WTC11 (cell line): ENCODE data around the gene DNAH5.

Experiments
- ATF1 ChIP-seq: sonication (generic); formaldehyde crosslinking; IDR thresholded peaks from 2 replicates; pipeline ENCODE4 v1.8.1; 2023; ENCODE audit warnings: mild to moderate bottlenecking, moderate library complexity, missing genetic modification reagents
- CDX4 ChIP-seq: fragments of 250-450 bp; sonication (Bioruptor Pico); IDR thresholded peaks from 2 replicates; pipeline ENCODE4 v1.9.0; 2021; ENCODE audit warnings: moderate library complexity, mild to moderate bottlenecking, inconsistent platforms, borderline replicate concordance
- EMX1 ChIP-seq: fragments of 250-450 bp; sonication (Bioruptor Pico); IDR thresholded peaks from 2 replicates; pipeline ENCODE4 v1.8.0; 2021; ENCODE audit warnings: mild to moderate bottlenecking
- IRF2 ChIP-seq: sonication (generic); formaldehyde crosslinking; IDR thresholded peaks from 2 replicates; pipeline ENCODE4 v1.8.0; 2022; ENCODE audit warnings: low read depth, missing genetic modification reagents, borderline replicate concordance
- KAT7 ChIP-seq: sonication (generic); formaldehyde crosslinking; IDR thresholded peaks from 2 replicates; pipeline ENCODE4 v1.8.1; 2023; ENCODE audit warnings: missing genetic modification reagents, mild to moderate bottlenecking, borderline replicate concordance
- MAX ChIP-seq: sonication (generic); formaldehyde crosslinking; IDR thresholded peaks from 2 replicates; pipeline ENCODE4 v1.8.0; 2022; ENCODE audit warnings: mild to moderate bottlenecking, missing genetic modification reagents
- SMAD3 ChIP-seq: sonication (generic); formaldehyde crosslinking; IDR thresholded peaks from 2 replicates; pipeline ENCODE4 v1.8.0; 2022; ENCODE audit warnings: missing genetic modification reagents, mild to moderate bottlenecking, borderline replicate concordance
- SP1 ChIP-seq: sonication (generic); formaldehyde crosslinking; conservative IDR thresholded peaks from 2 replicates; pipeline ENCODE4 v1.8.1; 2022; ENCODE audit warnings: missing genetic modification reagents
- ZNF138 ChIP-seq: sonication (generic); formaldehyde crosslinking; conservative IDR thresholded peaks from 2 replicates; pipeline ENCODE4 v1.8.1; 2022; ENCODE audit warnings: mild to moderate bottlenecking, moderate library complexity, missing genetic modification reagents
- TF ChIP-seq, protein P1 (sequence below): fragments of 200-600 bp; IDR thresholded peaks from 2 replicates; pipeline ENCODE4 v1.8.0; 2022; ENCODE audit warnings: antibody characterized with exemption
- TF ChIP-seq, protein P2 (sequence below): sonication (generic); formaldehyde crosslinking; IDR thresholded peaks from 2 replicates; pipeline ENCODE4 v1.8.1; 2022; ENCODE audit warnings: mild to moderate bottlenecking, moderate library complexity, missing genetic modification reagents
- TF ChIP-seq, protein P3 (sequence below): sonication (generic); formaldehyde crosslinking; IDR thresholded peaks from 2 replicates; pipeline ENCODE4 v1.8.1; 2023; ENCODE audit warnings: mild to moderate bottlenecking, moderate library complexity, missing genetic modification reagents
- TF ChIP-seq, protein P4 (sequence below): sonication (generic); formaldehyde crosslinking; IDR thresholded peaks from 2 replicates; pipeline ENCODE4 v1.8.1; 2023; ENCODE audit warnings: mild to moderate bottlenecking, missing genetic modification reagents

DNA sequence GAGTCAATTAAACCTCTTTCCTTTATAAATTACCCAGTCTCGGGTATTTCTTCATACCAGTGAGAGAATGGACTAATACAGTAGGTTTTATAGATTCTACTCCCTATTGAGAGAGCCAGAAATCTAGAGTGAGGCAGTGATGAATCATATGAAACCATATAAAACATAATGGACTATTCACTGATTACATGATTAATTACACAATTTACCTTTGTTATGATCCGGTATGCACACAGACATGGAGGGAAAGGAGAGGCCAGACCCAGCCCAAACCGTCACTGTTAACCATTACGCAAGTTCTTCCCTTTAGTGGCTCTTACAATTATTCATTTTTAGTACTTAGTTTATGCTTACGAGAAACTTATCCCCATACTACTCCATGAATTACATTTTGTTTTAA, 205.0 kb downstream of the DNAH5 start:
- TF ChIP-seq KAT7 (CRISPR knock-in tag) (no peak), CDX4 (no peak), MAX (CRISPR knock-in tag) (no peak), ZNF138 (no peak), EMX1 (no peak), SMAD3 (no peak), SP1 (CRISPR knock-in tag) (no peak), IRF2 (no peak), ATF1 (CRISPR knock-in tag) (no peak)
- TF ChIP-seq, protein P1, sequence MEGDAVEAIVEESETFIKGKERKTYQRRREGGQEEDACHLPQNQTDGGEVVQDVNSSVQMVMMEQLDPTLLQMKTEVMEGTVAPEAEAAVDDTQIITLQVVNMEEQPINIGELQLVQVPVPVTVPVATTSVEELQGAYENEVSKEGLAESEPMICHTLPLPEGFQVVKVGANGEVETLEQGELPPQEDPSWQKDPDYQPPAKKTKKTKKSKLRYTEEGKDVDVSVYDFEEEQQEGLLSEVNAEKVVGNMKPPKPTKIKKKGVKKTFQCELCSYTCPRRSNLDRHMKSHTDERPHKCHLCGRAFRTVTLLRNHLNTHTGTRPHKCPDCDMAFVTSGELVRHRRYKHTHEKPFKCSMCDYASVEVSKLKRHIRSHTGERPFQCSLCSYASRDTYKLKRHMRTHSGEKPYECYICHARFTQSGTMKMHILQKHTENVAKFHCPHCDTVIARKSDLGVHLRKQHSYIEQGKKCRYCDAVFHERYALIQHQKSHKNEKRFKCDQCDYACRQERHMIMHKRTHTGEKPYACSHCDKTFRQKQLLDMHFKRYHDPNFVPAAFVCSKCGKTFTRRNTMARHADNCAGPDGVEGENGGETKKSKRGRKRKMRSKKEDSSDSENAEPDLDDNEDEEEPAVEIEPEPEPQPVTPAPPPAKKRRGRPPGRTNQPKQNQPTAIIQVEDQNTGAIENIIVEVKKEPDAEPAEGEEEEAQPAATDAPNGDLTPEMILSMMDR: no peak
- TF ChIP-seq, protein P2, sequence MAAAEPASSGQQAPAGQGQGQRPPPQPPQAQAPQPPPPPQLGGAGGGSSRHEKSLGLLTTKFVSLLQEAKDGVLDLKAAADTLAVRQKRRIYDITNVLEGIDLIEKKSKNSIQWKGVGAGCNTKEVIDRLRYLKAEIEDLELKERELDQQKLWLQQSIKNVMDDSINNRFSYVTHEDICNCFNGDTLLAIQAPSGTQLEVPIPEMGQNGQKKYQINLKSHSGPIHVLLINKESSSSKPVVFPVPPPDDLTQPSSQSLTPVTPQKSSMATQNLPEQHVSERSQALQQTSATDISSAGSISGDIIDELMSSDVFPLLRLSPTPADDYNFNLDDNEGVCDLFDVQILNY: no peak
- TF ChIP-seq, protein P3, sequence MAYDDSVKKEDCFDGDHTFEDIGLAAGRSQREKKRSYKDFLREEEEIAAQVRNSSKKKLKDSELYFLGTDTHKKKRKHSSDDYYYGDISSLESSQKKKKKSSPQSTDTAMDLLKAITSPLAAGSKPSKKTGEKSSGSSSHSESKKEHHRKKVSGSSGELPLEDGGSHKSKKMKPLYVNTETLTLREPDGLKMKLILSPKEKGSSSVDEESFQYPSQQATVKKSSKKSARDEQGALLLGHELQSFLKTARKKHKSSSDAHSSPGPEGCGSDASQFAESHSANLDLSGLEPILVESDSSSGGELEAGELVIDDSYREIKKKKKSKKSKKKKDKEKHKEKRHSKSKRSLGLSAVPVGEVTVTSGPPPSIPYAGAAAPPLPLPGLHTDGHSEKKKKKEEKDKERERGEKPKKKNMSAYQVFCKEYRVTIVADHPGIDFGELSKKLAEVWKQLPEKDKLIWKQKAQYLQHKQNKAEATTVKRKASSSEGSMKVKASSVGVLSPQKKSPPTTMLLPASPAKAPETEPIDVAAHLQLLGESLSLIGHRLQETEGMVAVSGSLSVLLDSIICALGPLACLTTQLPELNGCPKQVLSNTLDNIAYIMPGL (CRISPR knock-in tag): no peak
- TF ChIP-seq, protein P4, sequence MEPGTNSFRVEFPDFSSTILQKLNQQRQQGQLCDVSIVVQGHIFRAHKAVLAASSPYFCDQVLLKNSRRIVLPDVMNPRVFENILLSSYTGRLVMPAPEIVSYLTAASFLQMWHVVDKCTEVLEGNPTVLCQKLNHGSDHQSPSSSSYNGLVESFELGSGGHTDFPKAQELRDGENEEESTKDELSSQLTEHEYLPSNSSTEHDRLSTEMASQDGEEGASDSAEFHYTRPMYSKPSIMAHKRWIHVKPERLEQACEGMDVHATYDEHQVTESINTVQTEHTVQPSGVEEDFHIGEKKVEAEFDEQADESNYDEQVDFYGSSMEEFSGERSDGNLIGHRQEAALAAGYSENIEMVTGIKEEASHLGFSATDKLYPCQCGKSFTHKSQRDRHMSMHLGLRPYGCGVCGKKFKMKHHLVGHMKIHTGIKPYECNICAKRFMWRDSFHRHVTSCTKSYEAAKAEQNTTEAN: no peak
